Measurements from ENCODE around the gene TFAP2A.

The TFAP2A gene

DNA sequence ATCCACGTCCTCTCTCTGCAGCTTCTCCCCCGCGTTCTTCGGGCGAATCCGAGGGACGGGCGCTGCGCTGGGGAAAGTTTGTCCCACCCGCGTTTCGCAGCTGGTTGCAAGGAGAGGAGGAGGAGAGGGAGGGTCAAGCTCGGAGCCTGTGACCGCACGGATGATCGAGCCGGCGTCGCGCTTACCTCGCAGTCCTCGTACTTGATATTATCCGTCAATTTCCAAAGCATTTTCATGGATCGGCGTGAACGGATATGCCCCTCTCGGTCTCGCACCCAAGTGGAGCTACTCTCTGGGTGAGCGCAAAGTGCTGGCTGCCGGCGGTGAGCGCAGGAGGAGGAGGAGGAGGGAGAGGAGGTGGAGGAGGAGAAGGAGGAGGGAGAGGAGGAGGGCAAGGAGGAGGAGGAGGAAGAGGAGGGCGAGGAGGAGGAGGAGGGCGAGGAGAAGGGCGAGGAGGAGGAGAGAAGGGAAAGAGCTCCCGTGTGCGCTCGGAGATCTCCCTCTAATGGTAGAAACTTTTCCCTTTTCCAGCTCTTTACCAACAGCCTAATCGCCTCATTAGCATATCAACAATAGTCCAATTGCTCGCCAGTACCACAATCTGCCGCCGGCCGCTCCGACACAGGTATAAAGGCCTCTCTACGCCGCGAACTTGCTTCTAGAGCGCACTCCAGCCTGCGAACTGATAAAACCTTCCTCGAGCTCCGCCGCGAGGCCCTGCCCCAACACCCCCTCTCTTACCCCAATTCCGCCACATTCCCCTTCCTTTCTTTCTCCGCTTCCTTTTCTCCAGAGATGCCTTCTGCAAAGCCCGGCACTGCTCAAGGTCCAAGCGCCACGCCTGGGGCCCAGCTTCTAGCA, at the start of gene TFAP2A:
TSS of gene TFAP2A (minus strand) at position 319 of the 861 bp plus-strand sequence. CDS start at position 236, 83 bp downstream.
- no peak for DNase-seq

DNA sequence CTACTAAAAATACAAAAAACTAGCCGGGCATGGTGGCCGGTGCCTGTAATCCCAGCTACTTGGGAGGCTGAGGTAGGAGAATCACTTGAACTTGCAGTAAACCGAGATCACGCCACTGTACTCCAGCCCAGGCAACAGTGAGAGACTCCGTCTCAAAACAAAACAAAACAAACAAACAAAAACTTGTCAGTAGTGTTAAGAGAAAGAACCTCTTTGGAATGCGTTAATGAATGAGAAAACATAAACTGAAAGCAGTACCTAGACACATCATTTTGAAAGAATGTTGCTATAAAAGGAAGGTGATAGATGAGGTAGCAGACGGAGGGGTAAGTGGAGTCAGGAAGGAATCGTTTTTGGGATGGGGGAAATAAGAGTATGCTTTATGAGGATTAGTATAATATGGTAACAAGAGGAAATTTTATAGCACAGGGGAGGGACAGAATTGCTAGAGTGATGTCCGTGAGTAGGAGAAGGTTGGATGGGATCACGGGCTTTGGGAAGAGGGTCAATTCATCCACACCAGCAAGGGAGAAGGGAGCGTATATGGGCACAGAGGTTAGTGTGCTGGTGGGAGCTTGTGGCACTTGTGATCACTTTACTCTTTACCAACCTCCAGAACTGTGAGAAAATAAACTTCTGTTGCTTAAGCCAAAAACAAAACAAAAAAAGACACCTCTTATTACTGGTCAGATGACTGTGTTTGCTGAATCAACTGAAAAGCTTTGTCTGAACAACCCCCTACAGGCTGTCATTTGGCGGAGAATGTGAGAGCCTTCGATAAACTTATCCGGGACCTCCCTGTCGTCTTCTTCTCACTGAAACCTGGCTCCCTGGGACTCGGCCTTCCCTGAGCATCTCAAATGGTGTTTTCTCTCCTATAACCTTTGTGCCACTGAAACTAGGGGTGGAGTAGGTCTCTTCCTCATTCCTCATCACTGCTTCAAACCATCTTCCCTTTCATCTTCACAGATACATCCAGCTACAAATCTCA, 48.9 kb upstream of the TFAP2A start:
- no peak for DNase-seq

DNA sequence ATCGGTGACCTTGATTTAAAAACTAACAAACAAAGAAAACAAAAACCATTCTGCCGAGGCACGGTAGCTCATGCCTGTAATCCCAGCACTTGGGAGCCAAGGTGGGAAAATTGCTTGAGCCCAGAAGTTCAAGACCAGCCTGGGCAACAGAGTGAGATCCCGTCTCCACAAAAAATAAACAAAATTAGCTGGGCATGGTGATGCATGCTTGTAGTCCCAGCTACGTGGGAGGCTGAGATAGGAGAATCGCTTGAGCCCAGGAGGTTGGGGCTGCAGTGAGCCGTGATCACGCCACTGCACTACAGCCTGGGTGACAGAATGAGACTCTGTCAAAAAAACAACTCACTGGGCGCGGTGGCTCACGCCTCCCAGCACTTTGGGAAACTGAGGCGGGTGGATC, 48.2 kb upstream of the TFAP2A start:
- no peak for DNase-seq

DNA sequence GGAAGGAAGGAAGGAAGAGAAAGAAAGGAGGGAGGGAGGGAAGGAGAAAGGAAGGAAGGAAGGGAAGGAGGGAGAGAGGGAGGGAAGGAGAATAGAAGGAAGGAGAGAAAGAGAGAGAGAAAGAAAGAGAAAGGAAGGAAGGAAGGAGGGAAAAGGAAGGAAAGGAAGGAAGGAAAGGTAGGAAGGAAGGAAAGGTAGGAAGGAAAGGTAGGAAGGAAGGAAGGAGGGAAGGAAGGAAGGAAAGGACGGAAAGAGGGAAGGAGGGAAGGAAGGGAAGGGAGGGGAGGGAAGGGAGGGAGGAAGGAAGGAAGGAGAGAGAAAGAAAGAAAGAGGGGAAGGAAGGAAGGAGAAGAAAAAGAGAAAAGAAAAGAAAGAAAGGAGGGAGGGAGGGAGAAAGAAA, 47.0 kb upstream of the TFAP2A start:
- no peak for DNase-seq

DNA sequence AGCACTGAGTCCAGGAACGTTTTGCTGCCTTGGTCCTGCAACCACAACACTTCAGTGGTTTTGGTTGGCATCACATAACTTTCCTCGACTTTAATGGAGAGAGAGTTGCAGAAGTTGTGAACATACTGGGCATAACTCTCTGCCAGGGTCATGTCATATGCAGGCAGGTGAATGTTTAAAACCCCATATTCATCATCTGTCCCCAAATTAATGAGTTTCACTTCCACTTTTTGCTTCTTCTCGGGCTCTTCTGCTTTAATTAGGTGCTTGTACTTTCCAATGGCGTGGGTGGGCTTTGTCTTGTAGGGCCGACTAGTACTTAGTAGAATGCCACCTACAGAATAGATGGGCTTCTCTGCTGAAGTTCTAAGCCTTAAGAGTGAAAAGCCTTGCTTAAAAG, 45.2 kb upstream of the TFAP2A start:
- no peak for DNase-seq

DNA sequence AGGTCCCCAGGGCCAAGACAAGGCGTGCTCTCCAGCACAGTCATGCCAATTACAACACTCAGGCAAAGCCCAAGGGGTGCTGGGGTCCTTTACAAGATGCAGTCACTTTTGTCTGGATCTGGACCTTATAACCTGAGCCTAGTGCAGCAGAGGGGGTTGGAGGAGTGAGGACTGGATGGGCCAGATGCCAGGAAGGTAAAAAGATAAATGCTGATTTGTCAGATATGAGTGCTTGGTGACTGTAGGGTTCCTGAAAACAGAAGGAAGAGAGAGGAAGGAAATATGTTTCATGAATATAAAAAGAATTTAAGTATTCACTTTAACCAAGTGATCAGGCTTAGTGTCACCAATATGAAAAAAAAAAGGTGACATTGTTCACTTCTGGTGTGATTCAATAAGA, 43.4 kb upstream of the TFAP2A start:
- DNase-seq: no peak

DNA sequence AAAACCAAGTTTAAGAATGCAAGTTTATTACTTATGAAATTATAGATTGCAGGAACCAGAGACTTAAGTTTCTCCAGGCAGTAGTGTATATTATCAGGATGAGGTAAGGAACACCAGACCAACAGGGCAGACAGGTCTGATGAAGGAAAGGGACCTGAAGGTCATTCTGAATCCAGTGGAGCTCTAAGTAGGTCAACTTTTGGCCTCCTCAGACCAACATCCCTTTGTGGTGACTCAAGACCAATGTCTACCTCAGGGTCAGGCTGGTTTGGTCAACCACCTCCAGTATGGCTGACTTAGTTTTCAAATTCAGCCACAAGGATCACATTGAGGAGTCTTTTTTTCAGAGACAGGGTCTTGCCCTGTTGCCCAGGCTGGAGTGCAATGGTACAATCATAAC, 38.7 kb upstream of the TFAP2A start:
- no peak for DNase-seq

DNA sequence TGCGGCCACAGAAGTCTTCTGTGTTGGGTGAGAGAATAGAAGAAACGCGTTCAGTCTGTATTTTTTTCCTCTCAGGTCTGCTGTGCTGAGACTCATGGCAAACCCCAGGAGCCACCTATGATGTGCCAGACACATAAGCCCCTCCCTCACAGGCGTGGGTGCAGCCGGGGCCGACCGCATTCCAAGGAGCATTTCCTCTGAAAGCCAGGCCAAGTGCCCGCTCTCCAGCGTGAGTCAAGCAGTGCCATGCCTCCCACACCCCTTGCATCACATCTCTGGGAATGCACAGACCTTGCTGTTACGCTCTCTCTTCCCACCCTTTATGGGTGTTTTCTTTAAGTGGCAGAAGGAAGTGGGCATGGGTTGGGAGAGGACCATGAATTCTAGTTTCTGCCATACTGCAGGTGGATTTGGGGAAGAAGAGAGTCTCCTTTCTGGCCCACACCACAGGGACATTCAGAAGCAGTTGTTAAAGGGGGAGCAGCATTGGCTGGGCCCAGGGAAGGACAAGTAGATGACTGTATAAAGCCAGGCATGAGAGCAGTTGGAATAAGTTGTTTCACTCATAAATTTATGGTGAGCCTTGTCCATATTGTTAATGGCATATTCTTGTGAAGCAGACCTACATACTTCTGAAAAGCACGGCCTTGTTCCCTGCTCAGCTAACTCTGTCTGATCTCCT, 37.1 kb upstream of the TFAP2A start:
- DNase-seq: no peak

DNA sequence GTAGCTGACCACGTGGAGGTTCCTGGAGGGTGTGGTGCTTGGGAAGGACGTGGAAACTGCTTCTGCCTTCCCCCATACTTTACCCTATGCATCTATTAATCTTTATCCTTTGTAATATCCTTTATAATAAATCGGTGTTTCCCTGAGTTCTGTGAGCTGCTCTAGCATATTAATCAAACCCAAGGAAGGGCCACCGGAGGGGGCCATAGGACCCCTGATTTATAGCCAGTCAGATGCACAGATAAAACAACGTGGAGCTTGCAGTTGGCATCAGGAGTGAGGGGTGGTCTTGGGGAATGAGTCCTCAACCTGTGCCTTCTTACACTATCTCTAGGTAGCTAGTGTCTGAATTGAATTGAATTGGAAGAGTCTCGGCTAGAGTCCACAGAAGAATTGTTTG, 36.5 kb upstream of the TFAP2A start:
- no peak for DNase-seq

DNA sequence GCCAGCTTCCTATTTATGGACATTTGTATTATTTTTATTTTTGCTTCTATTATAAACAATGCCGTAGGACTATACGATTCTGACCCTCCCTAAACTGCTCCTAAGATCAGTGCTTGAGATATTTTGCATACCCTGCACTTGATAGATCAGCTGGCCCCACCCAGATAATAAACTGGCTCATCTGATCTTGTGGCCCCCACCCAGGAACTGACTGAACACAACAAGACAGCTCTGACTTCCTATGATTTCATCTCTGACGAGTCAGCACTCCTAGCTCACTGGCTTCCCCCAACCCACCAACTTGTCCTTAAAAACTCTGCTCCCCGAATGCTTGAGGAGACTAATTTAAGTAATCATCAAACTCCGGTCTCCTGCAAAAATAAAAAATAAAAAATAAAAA, 34.9 kb upstream of the TFAP2A start:
- DNase-seq: no peak

DNA sequence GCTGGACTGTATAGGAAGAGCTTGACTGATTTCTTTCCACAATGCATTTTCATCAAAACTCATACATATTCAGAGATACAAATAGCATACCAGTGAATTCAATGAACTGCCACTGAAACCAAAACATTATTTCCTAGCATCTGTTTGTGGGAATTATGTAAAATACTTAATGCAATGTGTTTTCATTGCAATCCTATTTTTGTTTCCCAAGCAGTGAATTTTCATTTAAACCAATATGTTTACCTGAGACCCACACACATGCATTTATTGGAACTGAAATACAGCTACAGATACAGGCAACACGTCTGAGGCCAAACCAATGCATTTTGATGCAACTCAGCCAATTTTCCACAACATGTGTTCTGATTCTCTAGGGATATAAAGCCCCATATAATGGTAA, 33.2 kb upstream of the TFAP2A start:
- DNase-seq: no peak

DNA sequence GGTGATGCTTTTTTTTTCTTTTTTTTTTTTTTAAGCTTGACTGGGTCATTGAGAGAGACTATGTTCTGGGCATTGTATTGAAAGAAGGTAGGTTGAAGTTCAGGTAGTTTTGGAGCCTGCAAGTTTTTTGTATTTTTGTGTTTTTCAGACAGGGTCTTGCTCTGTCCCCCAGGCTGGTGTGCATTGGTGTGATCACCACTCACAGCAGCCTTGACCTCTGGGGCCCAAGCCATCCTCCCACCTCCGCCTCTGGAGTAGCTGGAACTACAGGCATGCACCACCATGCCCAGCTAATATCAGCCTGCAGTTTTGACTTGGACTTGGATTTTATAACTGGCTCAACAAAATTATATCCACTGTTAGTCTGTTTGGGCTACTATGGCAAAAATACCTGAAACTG, 31.7 kb upstream of the TFAP2A start:
- no peak for DNase-seq

DNA sequence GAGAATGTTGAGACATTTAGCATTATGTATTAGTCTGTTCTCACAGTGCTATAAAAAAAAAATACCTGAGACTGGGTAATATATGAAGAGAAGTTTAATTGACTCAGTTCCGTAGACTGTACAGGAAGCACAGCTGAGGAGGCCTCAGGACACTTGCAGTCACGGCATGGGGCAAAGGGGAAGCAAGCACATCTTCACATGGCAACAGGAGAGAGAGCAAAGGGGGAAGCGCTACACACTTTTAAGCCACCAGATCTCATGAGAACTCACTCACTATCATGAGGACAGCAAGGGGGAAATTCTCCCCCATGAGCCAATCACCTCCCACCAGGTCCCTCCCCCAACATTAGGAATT, 26.8 kb upstream of the TFAP2A start:
- no peak for DNase-seq

DNA sequence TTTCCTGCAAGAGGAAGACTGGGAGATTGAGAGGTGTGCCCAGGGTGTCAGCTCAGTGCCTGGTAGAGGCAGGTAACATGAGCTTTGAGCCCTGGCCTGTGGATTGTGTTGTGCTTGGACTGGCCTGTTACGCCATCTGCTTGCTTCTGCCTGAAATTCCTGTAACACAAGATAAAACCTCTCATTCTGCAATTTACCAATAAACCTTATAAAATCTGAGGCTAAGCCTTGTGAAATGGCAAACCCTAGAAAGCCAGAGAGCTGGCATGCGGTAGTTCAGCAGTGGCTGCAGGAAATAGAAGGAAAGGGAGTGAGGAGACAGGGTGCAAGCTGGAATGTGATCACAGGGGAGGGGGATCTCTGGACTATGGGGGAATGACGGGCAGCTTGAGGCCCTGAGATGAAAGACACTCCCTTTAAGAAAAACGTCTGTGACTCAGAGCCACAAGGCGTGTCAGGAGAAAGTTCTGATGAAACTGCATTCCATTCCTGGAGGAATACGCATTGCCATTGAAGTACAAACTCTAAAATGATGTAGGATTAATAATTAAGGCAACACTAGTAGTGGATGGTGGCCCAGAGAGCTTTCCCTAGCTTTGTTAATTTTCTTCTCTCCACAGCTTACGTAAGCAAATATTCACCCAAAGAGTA, 26.3 kb upstream of the TFAP2A start:
- DNase-seq: no peak

DNA sequence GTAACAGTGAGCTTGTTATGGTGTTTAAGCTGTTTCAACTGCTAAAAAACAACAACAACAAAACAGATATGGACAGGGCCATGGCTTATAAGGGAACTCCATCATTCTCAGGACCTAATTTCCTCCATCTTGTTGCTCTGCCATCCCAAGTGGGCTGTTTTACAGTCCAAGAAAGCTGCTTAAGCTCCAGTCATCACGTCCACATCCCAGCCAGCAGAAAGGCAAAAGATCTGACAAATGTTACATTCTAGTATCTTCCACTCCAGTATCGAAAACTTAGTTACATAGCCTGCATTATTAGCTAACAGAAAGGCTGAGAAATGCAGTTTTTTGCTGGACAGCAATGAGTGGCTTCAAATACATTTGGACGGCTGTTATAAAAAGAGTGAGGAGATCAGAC, 23.0 kb upstream of the TFAP2A start:
- no peak for DNase-seq

DNA sequence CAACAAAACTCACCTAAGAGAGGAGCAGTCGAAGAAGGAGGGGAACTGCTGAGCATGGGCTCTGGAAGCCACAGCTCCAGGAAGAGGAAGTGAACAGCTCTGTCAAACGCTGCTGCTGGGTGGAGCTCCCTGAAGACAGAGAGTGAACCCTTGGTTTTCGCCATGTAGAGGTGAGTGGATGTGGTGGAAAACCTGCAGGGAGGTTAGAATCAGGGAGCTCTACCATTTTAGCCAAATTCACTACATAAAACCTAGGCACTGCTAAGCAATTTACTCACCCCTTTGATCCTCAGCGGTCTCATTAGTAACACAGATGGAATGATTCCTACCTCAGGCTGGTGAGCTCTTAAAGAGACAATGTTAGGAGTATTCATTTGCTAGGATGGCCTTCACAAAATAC, 19.4 kb upstream of the TFAP2A start:
- DNase-seq: no peak

DNA sequence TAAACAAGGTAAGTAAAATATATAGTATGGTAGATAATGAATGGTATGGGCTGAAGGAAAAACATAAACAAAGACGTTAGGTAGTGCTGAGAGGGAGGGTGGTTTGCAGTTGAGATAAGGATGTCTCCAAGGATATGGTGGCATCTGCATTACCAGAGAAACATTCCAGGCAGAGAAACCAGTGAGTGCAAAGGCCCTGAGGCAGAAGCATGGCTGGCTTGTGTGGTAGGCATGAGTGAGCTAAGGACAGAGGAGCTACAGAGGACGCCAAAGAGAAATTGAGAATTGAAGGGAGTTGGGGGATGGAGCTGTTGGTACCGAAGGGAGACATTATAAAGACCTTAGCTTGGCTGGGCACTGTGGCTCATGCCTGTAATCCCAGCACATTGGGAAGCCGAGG, 18.4 kb upstream of the TFAP2A start:
- no peak for DNase-seq

DNA sequence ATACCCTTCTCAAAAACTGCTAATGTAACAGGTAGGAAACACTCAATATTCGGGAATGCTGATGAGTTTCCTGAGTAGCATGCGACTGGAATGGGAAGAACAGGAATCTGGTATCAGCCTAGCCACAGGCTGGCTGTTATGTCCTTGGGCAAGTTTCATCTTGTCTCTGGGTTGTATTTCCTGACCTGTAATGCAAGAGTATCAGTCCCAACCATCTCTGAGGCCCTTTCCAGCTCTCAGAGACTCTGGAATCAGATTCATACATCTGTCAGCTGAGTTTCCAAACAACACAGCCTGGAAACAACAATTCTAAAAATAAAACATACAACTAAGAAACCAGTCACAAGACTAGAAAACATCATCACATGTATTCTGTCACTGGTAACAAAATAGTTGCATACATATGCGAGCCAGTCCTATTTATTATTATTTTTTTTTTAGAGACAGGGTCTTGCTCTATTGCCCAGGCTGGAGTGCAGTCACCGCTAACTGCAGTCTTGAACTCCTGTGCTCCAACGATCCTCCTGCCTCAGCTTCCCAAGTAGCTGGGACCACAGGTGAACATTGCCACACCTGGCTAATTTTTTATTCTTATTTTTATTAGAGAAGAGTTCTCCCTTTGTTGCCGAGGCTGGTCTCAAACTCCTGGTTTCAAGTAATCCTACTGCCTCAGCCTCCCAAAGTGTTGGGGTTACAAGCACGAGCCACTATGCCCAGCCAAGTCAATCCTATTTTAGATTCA, 16.7 kb upstream of the TFAP2A start:
- no peak for DNase-seq

DNA sequence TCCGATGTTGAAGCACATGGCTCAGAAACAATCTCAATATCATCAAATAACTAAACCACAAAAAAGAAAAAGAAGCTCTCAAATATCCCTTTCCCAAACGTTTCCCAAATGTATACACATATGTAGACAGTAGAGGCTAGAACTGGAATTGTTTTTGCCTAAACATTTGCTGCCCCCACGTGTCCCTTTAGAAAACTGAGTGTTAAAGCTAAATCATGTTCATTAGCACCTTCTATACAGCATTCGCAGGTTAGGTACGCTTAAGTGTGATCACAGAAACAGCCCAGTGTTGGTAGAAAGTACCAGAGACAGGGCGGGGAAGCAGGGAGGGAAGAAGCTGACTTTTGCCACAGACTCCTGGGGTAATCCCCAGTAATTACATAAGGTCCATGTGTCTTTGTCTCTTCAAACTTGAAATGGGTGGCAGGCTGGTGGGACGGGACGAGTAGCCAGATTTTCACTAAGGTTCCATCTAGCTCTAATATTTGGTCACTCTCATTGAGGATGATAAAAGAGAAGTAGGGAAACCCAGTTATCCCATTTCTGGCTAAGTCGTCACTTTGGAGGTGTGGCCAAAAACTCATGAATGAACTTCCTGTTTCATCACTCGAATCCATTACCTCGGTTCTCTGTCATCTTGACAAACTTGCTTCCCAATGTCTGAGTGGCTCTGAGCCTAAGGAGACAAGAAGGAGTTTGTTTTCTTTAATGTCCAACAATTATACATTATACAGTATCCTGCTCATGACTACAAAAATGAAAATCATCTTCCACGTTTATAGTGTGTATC, 15.0 kb upstream of the TFAP2A start:
- DNase-seq: peak; percentile 33

DNA sequence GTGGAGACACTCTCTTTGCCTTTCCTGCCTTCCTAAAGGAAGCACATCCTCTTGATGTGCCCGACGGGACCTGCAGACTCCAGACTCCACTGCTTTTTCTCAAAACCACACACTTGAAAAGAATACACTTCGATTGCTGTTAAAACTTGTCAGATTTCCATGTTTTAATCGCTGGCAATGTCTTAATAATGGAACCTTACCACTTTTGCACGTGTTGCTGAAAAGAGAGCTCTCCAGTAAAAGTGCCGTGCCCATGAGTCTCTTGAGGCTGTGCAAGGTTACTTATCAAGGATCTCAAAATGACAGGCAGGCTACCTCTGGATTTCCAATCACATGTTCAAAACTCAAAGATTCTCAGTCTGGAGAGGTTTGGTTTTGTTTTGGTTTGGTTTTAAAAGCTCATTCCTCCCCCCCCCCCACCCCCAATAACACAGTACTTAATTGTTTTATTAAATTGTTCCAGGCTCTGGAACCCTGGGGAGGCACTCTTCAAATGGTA, 12.0 kb upstream of the TFAP2A start:
- no peak for DNase-seq

Data from activated CD4-positive, alpha-beta T cell treated with anti-CD3 and anti-CD28 coated beads, Interleukin-2, amount 50 U/mL, for 16 hours (primary cell).